GM12864 (cell line): ENCODE data around the gene PIR.

Experiments used
- DNase-seq: peaks from one replicate; pipeline ENCODE4 v3.0.0-alpha.2; 2011; ENCODE audit warnings: low read depth
- H3K4me3 ChIP-seq: 2 replicates; pipeline ENCODE4 v1.5.1; 2011; ENCODE audit warnings: mild to moderate bottlenecking, low read depth, low read length, control low read depth
- TF ChIP-seq, protein P1 (sequence below): IDR thresholded peaks from 2 replicates; pipeline ENCODE4 v1.5.1; 2011; ENCODE audit warnings: low read depth, mild to moderate bottlenecking, moderate library complexity, low read length, control low read depth, inconsistent platforms; ENCODE audit errors: missing control alignments

PIR gene

DNA sequence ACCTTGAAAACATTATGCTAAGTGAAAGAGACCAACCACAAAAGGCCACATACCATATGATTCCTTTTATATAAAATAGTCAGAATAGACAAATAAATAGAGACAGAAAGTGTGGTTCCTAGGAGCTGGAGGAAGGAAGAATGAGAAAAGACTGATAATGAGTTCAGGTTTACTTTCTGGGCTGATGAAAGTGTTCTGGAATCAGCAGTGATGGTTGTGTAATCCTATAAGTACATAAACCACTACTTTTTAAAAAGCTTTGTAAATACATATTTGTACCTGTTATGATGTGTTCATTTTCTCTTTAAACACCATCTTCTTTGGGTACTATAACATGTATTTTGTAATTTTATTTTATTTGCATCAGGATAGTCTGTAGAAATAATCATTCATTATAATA, 20.6 kb downstream of the PIR start:
- H3K4me3 ChIP-seq = no peak overlapping the region
- no peak for DNase-seq
- TF ChIP-seq, protein P1, sequence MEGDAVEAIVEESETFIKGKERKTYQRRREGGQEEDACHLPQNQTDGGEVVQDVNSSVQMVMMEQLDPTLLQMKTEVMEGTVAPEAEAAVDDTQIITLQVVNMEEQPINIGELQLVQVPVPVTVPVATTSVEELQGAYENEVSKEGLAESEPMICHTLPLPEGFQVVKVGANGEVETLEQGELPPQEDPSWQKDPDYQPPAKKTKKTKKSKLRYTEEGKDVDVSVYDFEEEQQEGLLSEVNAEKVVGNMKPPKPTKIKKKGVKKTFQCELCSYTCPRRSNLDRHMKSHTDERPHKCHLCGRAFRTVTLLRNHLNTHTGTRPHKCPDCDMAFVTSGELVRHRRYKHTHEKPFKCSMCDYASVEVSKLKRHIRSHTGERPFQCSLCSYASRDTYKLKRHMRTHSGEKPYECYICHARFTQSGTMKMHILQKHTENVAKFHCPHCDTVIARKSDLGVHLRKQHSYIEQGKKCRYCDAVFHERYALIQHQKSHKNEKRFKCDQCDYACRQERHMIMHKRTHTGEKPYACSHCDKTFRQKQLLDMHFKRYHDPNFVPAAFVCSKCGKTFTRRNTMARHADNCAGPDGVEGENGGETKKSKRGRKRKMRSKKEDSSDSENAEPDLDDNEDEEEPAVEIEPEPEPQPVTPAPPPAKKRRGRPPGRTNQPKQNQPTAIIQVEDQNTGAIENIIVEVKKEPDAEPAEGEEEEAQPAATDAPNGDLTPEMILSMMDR = no peak

- no peak overlapping the region for H3K4me3 ChIP-seq
- DNase-seq = no peak
- TF ChIP-seq, protein P1 = peak; percentile 69
These were observed 22.1 kb downstream of the PIR start for GRCh38 chrX:15471028-15471427.

DNA sequence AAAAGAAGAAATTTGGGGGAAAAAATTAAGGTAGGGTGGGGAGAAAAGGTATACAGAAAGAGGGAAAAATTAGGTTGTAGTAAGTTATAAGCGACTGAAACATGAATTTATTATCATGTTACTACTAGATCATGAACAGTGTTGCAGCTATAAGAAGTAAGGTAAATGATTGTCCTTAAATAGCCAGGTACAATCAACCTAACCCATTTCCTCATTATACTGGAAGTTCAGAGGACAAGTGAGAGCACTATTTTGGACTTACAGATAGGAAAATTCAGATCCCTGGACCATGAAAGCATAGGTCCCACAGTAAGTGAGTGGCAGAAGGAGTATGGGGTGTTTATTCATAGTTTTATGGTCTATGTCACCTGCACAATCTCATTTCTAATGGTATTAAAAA, 23.5 kb downstream of the PIR start:
- H3K4me3 ChIP-seq = no peak overlapping the region
- TF ChIP-seq, protein P1 = no peak
- DNase-seq = no peak

DNA sequence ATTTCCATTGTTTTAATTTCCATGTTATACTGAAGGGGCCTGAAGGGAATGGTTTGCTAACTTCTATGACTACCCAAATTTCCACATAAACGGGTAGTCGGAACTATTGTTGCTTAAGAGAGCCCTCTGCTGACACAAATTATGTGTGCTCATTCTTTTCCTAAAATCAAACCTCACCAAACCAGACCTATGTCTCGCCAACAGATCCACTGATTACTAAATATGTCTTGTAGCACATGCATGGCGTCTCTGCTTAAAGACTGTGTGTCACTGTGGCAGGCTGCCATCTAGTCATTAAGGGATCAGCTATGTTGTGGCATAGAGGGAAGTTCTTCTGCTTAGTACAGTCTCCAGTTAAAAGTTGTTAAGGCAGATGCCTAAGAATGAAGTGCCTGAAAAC, 25.1 kb downstream of the PIR start:
- DNase-seq = no peak
- TF ChIP-seq, protein P1 = peak; percentile 33
- no peak overlapping the region for H3K4me3 ChIP-seq

- H3K4me3 ChIP-seq = no peak overlapping the region
- TF ChIP-seq, protein P1 = peak; percentile 48
- no peak for DNase-seq
These were observed 27.1 kb downstream of the PIR start for GRCh38 chrX:15465896-15466651.

DNA sequence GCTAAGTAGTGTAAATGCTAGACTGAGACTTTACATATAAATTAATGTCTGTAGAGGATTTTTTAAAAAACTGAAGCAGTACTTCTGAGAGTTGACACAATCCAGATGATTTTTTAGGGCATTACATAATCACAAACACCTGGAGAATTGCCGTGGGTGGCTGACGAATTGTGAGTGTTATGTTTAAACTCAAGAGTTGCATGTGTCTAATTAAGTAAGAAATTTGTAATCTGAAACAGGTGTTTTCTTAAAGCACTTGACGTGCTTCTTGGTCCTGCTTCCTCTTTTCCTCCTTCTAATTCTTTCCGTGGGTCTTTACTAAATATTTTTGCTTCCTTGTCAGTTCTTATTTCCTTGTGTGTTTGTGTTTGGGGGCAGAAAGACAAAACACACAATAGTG, 27.8 kb downstream of the PIR start:
- no peak overlapping the region for H3K4me3 ChIP-seq
- no peak for DNase-seq
- TF ChIP-seq, protein P1 = no peak

DNA sequence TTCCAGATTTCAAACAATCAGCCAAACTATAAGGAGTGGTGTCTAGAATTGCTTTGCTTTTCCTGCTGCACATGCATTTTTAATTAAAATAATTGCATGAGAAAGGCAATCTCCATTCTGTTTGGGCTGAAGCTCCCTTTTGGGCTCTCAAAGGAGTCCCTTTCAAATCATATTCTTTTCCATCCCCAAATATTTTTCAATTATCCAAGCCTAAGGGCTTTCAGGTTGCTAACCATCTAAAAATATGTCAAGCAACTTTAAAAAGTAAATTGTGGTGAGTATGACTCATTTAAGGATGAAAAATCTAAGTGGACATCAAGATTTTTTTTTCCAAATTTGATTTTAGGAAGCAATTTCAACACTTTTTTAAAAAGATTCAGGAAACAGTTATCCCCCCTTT, 28.4 kb downstream of the PIR start:
- TF ChIP-seq, protein P1 = no peak
- H3K4me3 ChIP-seq = no peak overlapping the region

More for the DNA sequence above, 28.4 kb downstream of the PIR start:
- no peak for DNase-seq
